Nephron progenitor cell (in vitro differentiated cells): Measurements from ENCODE around the gene CCDC188.
A peak's percentile ranks its signal among the peaks of the same experiment; 100 is the strongest.

Experiments used
- DNase-seq: peaks from one replicate; pipeline ENCODE4 v3.0.0; 2021
- H3K27ac Mint-ChIP-seq: 2 replicates; pipeline ENCODE4 v1.8.0; 2021; ENCODE audit warnings: mild to moderate bottlenecking, moderate library complexity, mixed read lengths
- H3K27me3 Mint-ChIP-seq: 2 replicates; pipeline ENCODE4 v1.8.0; 2021; ENCODE audit warnings: mild to moderate bottlenecking, low read depth, mixed read lengths; ENCODE audit not compliant: poor library complexity
- H3K36me3 Mint-ChIP-seq: 2 replicates; pipeline ENCODE4 v1.8.0; 2021; ENCODE audit warnings: low read depth, mixed read lengths
- H3K4me1 Mint-ChIP-seq: 2 replicates; pipeline ENCODE4 v1.8.0; 2021; ENCODE audit warnings: mixed read lengths
- H3K4me3 Mint-ChIP-seq: 2 replicates; pipeline ENCODE4 v1.8.0; 2021; ENCODE audit warnings: mild to moderate bottlenecking, moderate library complexity, mixed read lengths
- H3K9me3 Mint-ChIP-seq: 2 replicates; pipeline ENCODE4 v1.8.0; 2021; ENCODE audit warnings: mild to moderate bottlenecking, moderate library complexity, mixed read lengths
- TF ChIP-seq, protein P1 (sequence below): fragments of 200-600 bp; sonication (generic); IDR thresholded peaks from 2 replicates; pipeline ENCODE4 v1.5.0; 2021; ENCODE audit warnings: antibody characterized with exemption

The CCDC188 gene

GRCh38 chr22:20117633-20118299 is 33.1 kb downstream of the CCDC188 start:
- TF ChIP-seq, protein P1, sequence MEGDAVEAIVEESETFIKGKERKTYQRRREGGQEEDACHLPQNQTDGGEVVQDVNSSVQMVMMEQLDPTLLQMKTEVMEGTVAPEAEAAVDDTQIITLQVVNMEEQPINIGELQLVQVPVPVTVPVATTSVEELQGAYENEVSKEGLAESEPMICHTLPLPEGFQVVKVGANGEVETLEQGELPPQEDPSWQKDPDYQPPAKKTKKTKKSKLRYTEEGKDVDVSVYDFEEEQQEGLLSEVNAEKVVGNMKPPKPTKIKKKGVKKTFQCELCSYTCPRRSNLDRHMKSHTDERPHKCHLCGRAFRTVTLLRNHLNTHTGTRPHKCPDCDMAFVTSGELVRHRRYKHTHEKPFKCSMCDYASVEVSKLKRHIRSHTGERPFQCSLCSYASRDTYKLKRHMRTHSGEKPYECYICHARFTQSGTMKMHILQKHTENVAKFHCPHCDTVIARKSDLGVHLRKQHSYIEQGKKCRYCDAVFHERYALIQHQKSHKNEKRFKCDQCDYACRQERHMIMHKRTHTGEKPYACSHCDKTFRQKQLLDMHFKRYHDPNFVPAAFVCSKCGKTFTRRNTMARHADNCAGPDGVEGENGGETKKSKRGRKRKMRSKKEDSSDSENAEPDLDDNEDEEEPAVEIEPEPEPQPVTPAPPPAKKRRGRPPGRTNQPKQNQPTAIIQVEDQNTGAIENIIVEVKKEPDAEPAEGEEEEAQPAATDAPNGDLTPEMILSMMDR: no peak
- H3K4me1 Mint-ChIP-seq: peaks cover 40% of the 10 kb centered on the region
- no peaks in the 10 kb centered on the region for H3K9me3 Mint-ChIP-seq
- peaks cover 42% of the 10 kb centered on the region for H3K36me3 Mint-ChIP-seq
- H3K27ac Mint-ChIP-seq: peak overlapping the region; percentile 87
- DNase-seq: peak; percentile 42
- peak overlapping the region; percentile 89 for H3K4me3 Mint-ChIP-seq
- no peaks in the 10 kb centered on the region for H3K27me3 Mint-ChIP-seq

- Mint-ChIP-seq H3K27me3 (no peaks in the 10 kb centered on the region), H3K36me3 (peaks cover 38% of the 10 kb centered on the region), H3K27ac (peak within 1 kb of the TSS; percentile 87), H3K4me3 (peak within 1 kb of the TSS; percentile 89), H3K9me3 (no peaks in the 10 kb centered on the region), H3K4me1 (peaks cover 38% of the 10 kb centered on the region)
- peak; percentile 97 for DNase-seq
- TF ChIP-seq, protein P1: no peak
Observed at GRCh38 chr22:20116951-20117632, 33.8 kb downstream of the CCDC188 start, which contains the start of gene TRMT2A. TSS of gene TRMT2A (minus strand) at chr22:20117226. CDS start at chr22:20116906, 320 bp downstream.

DNA sequence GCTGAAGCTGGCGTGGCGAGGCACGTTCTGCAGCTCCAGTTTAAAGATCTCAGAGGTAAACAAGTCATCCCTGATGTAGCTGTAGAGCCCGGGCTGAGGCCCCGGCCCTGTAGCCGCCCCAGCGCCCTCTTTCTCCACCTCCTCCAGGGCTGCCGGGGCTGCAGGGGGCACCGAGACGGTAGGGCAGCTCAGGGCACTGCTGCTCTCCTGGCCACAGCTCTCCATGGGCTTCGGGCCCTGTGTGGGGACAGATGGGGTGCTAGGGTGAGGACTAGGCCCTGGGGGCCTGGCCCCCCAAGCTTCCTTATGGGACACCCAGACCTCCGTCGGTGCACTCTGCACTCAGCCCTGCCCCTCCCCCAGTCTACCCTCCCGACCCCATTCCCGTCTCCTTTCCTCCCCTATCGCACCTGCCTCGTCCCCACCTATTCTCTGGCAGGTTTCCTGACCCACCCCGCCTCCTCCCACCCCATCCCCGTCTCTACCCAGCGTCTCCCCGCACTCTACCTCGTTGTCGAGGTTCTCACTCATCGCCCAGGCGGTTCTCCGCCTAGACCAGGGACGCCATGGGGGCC is 34.4 kb downstream of the CCDC188 start:
- no peaks in the 10 kb centered on the region for H3K27me3 Mint-ChIP-seq
- DNase-seq: peak; percentile 33
- TF ChIP-seq, protein P1: no peak
- peaks cover 32% of the 10 kb centered on the region for H3K36me3 Mint-ChIP-seq
- H3K4me3 Mint-ChIP-seq: peak overlapping the region; percentile 86
- peaks cover 32% of the 10 kb centered on the region for H3K4me1 Mint-ChIP-seq
- no peak overlapping the region for H3K27ac Mint-ChIP-seq
- H3K9me3 Mint-ChIP-seq: no peaks in the 10 kb centered on the region

DNA sequence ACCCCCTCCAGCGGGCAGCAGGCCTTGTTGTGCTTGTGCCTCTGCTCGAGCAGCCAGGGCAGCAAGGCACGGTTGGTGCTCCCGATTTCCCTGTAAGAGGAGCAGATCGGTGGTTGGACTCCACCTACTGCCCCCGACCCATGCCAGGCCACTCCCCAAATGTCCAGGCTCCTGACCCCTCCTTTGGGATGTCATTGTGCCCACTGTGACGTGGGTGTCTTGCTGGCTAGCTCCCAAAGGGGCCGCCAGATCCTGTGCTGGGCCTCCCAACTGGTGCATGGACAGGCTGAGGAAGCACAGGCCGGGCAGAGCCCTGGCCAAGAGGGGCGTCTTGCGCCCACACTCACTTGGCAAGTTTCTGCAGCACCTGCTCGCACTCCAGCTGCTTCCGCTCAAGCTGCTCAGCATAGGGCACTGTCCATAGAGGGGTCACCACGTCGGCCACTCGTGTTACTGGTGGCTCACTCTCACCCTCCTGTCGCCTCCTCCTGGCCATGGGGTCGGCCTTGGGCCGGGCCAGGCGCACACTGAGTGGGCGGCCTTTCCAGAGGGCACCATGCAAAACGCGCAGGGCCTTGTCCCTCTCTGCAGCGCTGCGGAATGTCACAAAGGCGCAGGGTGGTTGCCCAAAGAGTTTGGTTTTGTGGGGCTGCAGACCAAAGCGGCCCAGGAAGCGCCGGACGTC is 35.0 kb downstream of the CCDC188 start, which contains the start of gene RANBP1:
TSS of gene RANBP1 (plus strand) at position 414 of the 685 bp plus-strand sequence. CDS start at position 495, 81 bp downstream.
- Mint-ChIP-seq H3K4me3 (peak within 1 kb of the TSS; percentile 86), H3K4me1 (peaks cover 29% of the 10 kb centered on the region), H3K9me3 (no peaks in the 10 kb centered on the region), H3K27me3 (no peaks in the 10 kb centered on the region), H3K36me3 (peaks cover 29% of the 10 kb centered on the region), H3K27ac (no peak within 1 kb of the TSS)
- TF ChIP-seq, protein P1: no peak
- no peak for DNase-seq

GRCh38 chr22:20114506-20115475 is 36.1 kb downstream of the CCDC188 start:
- peak overlapping the region; percentile 91 for H3K27ac Mint-ChIP-seq
- no peaks in the 10 kb centered on the region for H3K27me3 Mint-ChIP-seq
- TF ChIP-seq, protein P1: no peak
- peak overlapping the region; percentile 86 for H3K4me3 Mint-ChIP-seq
- no peak for DNase-seq
- peaks cover 20% of the 10 kb centered on the region for H3K36me3 Mint-ChIP-seq
- H3K9me3 Mint-ChIP-seq: no peaks in the 10 kb centered on the region
- H3K4me1 Mint-ChIP-seq: peaks cover 23% of the 10 kb centered on the region
